Naive B cell (primary cell): ENCODE data around the gene ALK. TPM values are rescaled to one million over a fixed set of nuclear protein-coding genes. Genes with fewer than 3 reads are reported as not detected.

Source experiments
- ATAC-seq, 2 donors: fragments of 150-1000 bp; cut with Tn5 transposase; 2 replicates each; pipeline ENCODE4 v1.10.0; 2021; ENCODE audit warnings: low read depth in 2 of 2, mild to moderate bottlenecking in 2 of 2, moderate library complexity in 2 of 2
- DNase-seq: peaks from one replicate; pipeline ENCODE4 v3.0.0; 2022
- H3K27ac Mint-ChIP-seq, 6 donors: one replicate each; pipeline ENCODE4 v1.8.0; 2020 to 2022; ENCODE audit warnings: mild to moderate bottlenecking in 6 of 6, mixed read lengths in 6 of 6, moderate library complexity in 5 of 6, inconsistent platforms in 2 of 6
- H3K27me3 Mint-ChIP-seq, 3 donors: one replicate each; pipeline ENCODE4 v1.8.0; 2021 to 2022; ENCODE audit warnings: mixed read lengths in 3 of 3, mild to moderate bottlenecking in 1 of 3
- H3K36me3 Mint-ChIP-seq, 2 donors: one replicate each; pipeline ENCODE4 v1.8.0; 2020 to 2022; ENCODE audit warnings: mixed read lengths in 2 of 2, inconsistent platforms in 1 of 2, mild to moderate bottlenecking in 1 of 2
- H3K4me1 Mint-ChIP-seq, 3 donors: one replicate each; pipeline ENCODE4 v1.8.0; 2020 to 2022; ENCODE audit warnings: mixed read lengths in 3 of 3, inconsistent platforms in 1 of 3, mild to moderate bottlenecking in 1 of 3, moderate library complexity in 1 of 3
- H3K4me3 Mint-ChIP-seq, 8 donors: one replicate each; pipeline ENCODE4 v1.8.0; 2020 to 2022; ENCODE audit warnings: mild to moderate bottlenecking in 8 of 8, mixed read lengths in 8 of 8, moderate library complexity in 8 of 8, inconsistent platforms in 2 of 8
- H3K9me3 Mint-ChIP-seq, 7 donors: one replicate each; pipeline ENCODE4 v1.8.0; 2020 to 2022; ENCODE audit warnings: mixed read lengths in 7 of 7, mild to moderate bottlenecking in 5 of 7, inconsistent platforms in 2 of 7, moderate library complexity in 1 of 7
- polyA plus RNA-seq, 6 donors: library from polyadenylated mRNA; unstranded; fragments of 300-500 nt; fragmentation: Illumina TruSeq; gene quantifications; one replicate each; pipeline ENCODE4 v1.2.3, GENCODE V29; 2021; ENCODE audit warnings: low read depth in 6 of 6

ALK gene
- polyA plus RNA-seq, 6 donors from 2014 or later = not detected

DNA sequence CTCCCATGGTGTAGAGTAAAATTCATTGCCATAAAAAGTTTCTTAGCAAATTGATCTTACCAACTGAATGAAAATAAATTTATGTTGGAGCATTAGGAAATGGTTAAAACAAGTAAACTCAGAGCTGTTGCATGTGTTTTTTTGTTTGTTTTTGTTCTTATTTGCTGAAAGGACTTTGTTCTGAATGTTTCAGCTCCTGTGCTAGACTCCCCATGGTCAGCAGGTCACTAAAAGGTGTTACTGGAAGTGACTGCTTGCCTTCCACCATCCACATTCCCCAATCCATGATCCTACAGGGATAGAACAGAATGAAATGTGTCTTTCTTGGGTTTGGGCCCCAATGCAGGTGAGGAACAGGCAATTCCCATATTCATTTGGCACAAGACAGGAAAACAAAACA, 101.8 kb downstream of the ALK start:
- Mint-ChIP-seq H3K4me3 (no peak overlapping the region), H3K36me3 (no peaks in the 10 kb centered on the region), H3K4me1 (no peaks in the 10 kb centered on the region), H3K27ac (no peak overlapping the region), H3K9me3 (peaks cover 0 to 10% (median 0%) of the 10 kb centered on the region in 7 donors), H3K27me3 (peaks cover 0 to 16% (median 11%) of the 10 kb centered on the region in 3 donors)
- no peak for ATAC-seq
- no peak for DNase-seq

DNA sequence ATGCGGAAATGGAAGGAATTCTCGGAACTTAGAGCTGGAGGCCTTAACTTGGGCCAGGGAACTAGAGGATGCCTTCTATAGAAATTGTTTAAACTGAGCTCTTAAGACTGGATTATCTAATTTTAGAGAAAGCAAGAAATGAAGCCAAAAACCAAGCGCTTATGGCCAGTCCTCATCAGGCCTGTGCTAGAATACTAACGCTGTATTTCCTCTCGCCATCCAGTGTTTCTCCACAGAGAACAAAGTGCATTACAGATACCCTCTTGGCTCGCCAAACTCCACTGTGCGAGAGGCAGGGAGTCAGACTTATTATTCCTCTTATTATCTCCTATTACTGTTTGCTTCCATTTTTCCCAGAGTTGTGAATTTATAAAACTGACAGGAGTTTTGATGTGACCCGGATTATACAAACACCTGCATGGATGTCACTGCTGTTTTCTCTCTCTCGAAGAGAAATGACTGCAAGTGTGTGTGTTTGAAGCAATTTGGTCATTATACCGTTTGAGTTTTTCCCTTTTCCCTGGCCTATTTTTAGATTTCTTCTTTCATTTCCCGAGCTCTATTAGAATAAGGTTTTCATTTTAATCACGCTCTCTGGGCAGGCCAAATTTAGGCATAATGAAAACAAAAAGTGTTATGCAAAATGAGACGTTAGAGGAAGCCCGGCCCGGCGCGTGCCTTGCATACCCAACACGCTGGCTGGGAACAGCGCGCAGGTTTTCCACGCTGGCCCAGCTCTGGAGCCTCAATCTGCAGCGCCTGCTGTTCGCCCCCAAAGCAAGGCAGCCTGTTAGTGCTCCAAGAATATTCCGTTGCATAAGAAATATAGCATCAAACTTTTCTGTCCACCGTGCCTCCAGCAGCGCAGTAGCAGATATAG, 103.3 kb downstream of the ALK start:
- Mint-ChIP-seq H3K4me3 (no peak overlapping the region), H3K27me3 (peaks cover 0 to 13% (median 13%) of the 10 kb centered on the region in 3 donors), H3K4me1 (no peaks in the 10 kb centered on the region), H3K9me3 (peaks cover 0 to 4% (median 0%) of the 10 kb centered on the region in 7 donors), H3K27ac (no peak overlapping the region), H3K36me3 (no peaks in the 10 kb centered on the region)
- DNase-seq (no peak), ATAC-seq (no peak)

DNA sequence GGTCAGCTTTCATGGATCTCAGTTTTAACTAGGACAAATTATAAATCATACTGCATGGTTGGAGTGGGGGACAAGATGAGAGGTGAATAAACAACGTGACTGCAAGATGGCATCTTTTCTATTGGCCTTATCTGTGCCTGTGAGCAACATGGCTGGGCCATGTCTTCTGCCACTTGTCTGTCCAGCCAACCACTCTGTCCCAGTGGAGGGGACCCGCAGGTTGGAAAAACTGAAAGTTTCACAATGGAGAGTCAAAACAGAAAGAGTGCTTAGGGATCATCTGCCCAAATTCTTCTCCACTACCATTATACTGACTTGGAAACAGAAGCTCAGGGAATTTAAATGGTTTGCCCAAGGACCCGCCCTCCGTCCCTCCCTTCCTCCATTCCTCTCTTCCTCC, 104.1 kb downstream of the ALK start:
- H3K36me3 Mint-ChIP-seq = no peaks in the 10 kb centered on the region
- ATAC-seq (no peak), DNase-seq (no peak)
- H3K27me3 Mint-ChIP-seq = peaks cover 0 to 12% (median 7%) of the 10 kb centered on the region in 3 donors
- H3K27ac Mint-ChIP-seq = peak overlapping the region in 1 of 6 donors; percentile 78
- H3K4me3 Mint-ChIP-seq = no peak overlapping the region
- H3K4me1 Mint-ChIP-seq = no peaks in the 10 kb centered on the region
- peaks cover 0 to 4% (median 0%) of the 10 kb centered on the region in 7 donors for H3K9me3 Mint-ChIP-seq

DNA sequence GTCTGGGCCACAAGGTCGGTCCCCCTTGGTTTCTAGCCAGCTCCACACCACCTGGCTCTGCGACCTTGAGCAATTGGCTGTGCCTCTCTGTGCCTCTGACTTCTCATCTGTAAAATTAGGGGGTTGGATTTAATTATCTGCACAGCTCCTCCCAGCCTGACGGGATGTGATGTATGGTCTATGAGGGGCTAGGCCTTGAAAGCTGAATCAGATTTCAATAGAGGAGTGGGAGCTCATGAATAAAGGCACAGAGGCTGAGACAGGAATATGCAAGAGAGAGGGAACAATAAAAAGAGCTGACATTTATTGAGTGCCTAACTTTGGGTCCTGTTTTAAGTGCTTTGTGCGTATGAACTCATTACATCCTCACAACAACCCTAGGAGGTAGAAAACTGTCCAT, 104.7 kb downstream of the ALK start:
- Mint-ChIP-seq H3K4me1 (no peaks in the 10 kb centered on the region), H3K27ac (no peak overlapping the region), H3K36me3 (no peaks in the 10 kb centered on the region), H3K4me3 (no peak overlapping the region), H3K9me3 (peaks cover 0 to 4% (median 0%) of the 10 kb centered on the region in 7 donors), H3K27me3 (peaks cover 0 to 12% (median 7%) of the 10 kb centered on the region in 3 donors)
- ATAC-seq (no peak), DNase-seq (no peak)

DNA sequence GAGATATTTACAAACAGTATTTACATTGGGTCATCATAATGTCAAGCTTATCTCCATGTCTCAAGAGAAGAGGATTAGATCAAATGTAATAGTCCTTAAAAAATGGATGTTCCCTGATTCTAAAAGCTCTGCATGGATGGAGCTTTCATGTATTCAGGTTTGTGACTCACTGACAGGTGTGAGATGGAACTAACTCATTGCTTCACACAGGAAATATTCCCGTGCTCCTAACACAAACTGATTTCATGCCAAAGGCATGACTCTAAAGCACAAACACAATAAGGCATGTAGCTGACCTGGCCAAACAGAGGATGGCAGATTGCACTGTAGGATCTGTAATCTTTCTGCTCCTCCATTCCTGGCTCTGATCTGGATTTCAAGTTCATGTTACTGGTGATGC, 110.0 kb downstream of the ALK start:
- no peak for DNase-seq
- H3K27me3 Mint-ChIP-seq = peaks cover 4 to 10% (median 9%) of the 10 kb centered on the region in 3 donors
- H3K27ac Mint-ChIP-seq = no peak overlapping the region
- no peaks in the 10 kb centered on the region for H3K4me1 Mint-ChIP-seq
- H3K9me3 Mint-ChIP-seq = no peaks in the 10 kb centered on the region
- ATAC-seq = no peak
- H3K4me3 Mint-ChIP-seq = no peak overlapping the region
- no peaks in the 10 kb centered on the region for H3K36me3 Mint-ChIP-seq

DNA sequence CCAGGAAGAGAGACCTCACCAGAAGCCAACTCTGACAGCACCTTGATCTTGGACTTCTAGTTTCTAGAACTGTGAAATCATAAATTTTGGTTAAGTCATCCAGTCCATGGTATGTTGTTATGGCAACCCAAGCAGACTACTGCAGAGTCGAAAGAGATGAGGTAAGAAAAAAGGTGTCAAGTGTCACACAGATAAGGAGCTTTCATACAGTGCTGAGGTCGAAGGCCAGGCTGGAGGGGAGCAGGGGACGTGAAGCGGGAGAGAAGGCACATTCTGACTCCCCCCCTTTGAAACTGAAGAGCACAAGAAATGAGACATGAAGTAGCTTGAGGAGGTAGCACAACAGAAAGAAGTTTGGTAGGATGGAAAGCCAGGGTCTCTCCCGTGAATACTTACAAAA, 110.4 kb downstream of the ALK start:
- H3K27me3 Mint-ChIP-seq = peaks cover 7 to 10% (median 10%) of the 10 kb centered on the region in 3 donors
- no peaks in the 10 kb centered on the region for H3K9me3 Mint-ChIP-seq
- ATAC-seq = no peak
- no peaks in the 10 kb centered on the region for H3K36me3 Mint-ChIP-seq
- H3K4me1 Mint-ChIP-seq = no peaks in the 10 kb centered on the region
- DNase-seq = no peak
- H3K27ac Mint-ChIP-seq = no peak overlapping the region
- H3K4me3 Mint-ChIP-seq = no peak overlapping the region

DNA sequence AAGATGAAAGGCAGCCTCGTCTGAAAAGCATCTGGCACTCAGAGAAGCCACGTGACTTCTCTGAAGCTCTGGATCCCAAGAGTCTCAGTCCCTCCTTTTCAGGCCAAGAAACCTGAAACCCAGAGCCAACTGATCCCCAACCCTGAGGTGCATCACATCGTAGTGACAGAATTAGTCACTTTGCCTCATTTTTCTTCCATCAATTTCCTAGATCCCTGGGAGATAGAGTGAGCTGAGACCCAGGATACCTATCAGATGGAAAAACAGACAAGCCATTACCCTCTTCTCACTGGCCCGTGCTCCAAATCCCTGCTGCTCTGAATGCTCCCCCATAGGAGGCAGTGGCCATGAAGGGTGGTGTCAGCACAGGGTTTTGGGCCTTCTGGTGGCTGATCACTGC, 113.1 kb downstream of the ALK start:
- H3K9me3 Mint-ChIP-seq = peaks cover 0 to 6% (median 0%) of the 10 kb centered on the region in 7 donors
- no peaks in the 10 kb centered on the region for H3K36me3 Mint-ChIP-seq
- peaks cover 10 to 17% (median 12%) of the 10 kb centered on the region in 3 donors for H3K27me3 Mint-ChIP-seq

DNA sequence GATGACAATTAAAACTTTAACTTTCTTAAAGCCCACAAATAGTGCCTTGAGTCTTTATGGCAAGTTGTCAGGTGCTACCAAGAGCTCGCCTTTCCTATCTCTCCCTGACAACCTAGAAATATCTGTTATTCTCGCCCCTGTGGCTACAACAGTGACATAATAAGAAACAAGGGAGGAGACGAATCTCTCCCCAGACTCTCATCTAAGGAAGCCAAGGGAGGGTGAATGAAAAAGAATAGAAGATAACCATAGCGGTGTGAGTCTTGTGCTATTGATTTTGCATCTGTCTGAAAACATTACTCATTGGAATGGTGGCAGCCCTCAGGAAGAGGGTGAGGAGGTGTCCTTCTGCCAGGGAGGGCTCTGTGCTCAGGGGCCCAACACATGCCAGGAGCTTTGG, 114.3 kb downstream of the ALK start:
- Mint-ChIP-seq H3K36me3 (no peaks in the 10 kb centered on the region), H3K27me3 (peaks cover 10 to 17% (median 12%) of the 10 kb centered on the region in 3 donors)

More for the DNA sequence above, 113.1 kb downstream of the ALK start:
- H3K27ac Mint-ChIP-seq = no peak overlapping the region
- no peak overlapping the region for H3K4me3 Mint-ChIP-seq
- no peak for DNase-seq
- H3K4me1 Mint-ChIP-seq = no peaks in the 10 kb centered on the region
- ATAC-seq = no peak

DNA sequence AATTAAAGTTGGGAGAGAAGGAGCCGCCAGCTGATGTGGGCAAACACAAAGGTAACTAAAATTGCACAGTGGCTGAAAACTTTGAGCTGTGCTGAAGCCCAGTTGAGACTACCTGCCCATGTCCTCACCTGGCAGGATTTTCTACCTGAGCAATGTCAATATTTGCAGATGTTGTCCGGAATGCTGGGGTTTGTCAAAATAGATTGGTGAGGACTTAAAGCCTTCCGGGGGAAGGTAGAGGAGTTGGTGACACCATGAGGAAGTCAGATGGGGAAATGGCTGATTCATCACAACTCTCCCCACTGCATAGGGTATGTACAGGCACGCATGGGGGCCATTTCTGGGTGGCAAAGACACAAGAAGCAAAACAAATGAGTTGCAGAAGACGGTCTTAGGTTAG, 114.9 kb downstream of the ALK start:
- no peaks in the 10 kb centered on the region for H3K4me1 Mint-ChIP-seq
- peaks cover 0 to 11% (median 0%) of the 10 kb centered on the region in 7 donors for H3K9me3 Mint-ChIP-seq
- H3K4me3 Mint-ChIP-seq = no peak overlapping the region
- H3K36me3 Mint-ChIP-seq = no peaks in the 10 kb centered on the region
- ATAC-seq (no peak), DNase-seq (no peak)
- H3K27me3 Mint-ChIP-seq = peaks cover 10 to 17% (median 12%) of the 10 kb centered on the region in 3 donors
- H3K27ac Mint-ChIP-seq = no peak overlapping the region

More for the DNA sequence above, 114.3 kb downstream of the ALK start:
- no peak for DNase-seq
- Mint-ChIP-seq H3K9me3 (peaks cover 0 to 8% (median 0%) of the 10 kb centered on the region in 7 donors), H3K27ac (no peak overlapping the region), H3K4me1 (no peaks in the 10 kb centered on the region), H3K4me3 (no peak overlapping the region)
- ATAC-seq = no peak

DNA sequence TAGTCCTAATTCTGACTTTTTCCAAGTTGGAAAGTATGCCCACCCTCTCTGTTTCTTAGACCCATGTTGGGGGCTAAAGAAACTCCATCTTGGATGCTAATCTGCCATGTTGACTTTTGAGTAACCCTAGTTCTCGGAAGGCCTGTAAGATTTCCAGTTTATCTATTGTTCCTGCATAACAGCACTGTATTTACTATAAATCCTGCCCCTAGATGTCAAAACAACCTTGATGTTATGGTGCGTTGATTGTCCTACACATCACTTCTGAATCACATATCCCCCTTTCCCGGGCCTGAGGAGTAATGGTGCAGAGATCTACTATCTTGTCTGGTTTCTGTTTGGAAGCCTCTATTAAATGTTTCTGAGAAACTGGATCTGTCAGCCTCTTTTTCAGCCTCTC, 116.7 kb downstream of the ALK start:
- Mint-ChIP-seq H3K36me3 (no peaks in the 10 kb centered on the region), H3K9me3 (peaks cover 0 to 11% (median 0%) of the 10 kb centered on the region in 7 donors), H3K27me3 (peaks cover 13 to 15% (median 14%) of the 10 kb centered on the region in 3 donors), H3K27ac (no peak overlapping the region), H3K4me1 (no peaks in the 10 kb centered on the region), H3K4me3 (no peak overlapping the region)
- DNase-seq (no peak), ATAC-seq (no peak)

DNA sequence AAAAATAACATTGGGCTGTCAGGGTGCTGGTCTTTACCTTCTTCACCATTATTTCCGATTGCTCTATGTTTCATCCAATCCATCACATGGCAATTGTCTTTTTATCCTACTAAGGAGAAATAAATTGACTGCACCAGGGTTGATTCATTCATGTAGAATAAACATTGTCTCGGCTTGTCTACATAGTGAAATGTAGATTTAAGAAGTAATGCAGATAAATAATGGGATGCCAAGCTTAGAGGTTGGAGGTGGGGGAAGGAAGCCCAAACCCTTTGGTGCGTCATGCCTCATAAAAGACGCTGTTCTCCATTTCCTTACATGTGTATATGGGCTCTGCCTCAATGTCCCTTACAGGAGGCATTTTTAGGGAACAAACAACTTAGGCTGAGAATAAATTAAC, 117.8 kb downstream of the ALK start:
- Mint-ChIP-seq H3K36me3 (no peaks in the 10 kb centered on the region), H3K27ac (no peak overlapping the region), H3K9me3 (peaks cover 0 to 11% (median 0%) of the 10 kb centered on the region in 7 donors), H3K4me3 (no peak overlapping the region), H3K27me3 (peaks cover 13 to 16% (median 14%) of the 10 kb centered on the region in 3 donors), H3K4me1 (no peaks in the 10 kb centered on the region)
- DNase-seq = no peak
- no peak for ATAC-seq

DNA sequence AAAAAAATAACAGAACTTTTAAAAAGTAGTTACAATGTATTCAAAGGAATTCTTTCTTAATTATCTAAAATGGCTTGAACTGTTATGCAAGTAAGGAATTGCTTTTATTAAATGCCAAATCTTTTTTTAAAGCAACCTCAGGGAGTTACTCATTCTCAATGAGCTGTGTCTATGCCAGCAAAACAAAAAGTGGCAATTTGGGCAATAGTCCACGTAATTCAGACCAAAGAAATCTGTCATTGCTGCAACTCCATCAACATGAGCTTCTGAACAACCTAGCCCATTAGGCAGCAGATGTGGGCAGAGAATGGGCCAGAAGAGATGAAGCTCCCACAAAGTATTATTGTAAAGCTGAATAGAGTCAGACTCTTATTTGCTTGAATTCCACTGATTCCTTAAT, 118.4 kb downstream of the ALK start:
- peaks cover 13 to 16% (median 14%) of the 10 kb centered on the region in 3 donors for H3K27me3 Mint-ChIP-seq
- ATAC-seq (no peak), DNase-seq (no peak)
- H3K27ac Mint-ChIP-seq = no peak overlapping the region
- H3K4me3 Mint-ChIP-seq = no peak overlapping the region
- H3K9me3 Mint-ChIP-seq = peaks cover 0 to 11% (median 0%) of the 10 kb centered on the region in 7 donors
- no peaks in the 10 kb centered on the region for H3K4me1 Mint-ChIP-seq
- H3K36me3 Mint-ChIP-seq = no peaks in the 10 kb centered on the region

DNA sequence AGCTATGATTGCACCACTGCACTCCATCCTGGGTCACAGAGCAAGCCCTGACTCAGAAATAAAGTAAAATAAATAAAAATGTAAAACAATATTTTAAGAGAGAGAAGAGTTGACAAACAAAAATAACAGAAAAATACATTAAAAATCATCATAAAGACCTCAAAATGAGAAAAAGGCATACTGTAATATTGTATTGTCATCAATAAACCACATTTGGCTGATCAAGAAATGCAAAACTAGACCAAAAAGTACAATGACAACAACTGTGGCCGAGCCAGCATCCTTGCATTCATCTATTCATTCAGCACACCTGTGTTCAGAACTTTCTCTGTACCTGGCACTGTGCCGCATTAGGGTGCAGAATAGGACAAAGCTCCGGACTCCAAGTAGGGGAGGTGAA, 121.8 kb downstream of the ALK start:
- no peak overlapping the region for H3K27ac Mint-ChIP-seq
- no peaks in the 10 kb centered on the region for H3K4me1 Mint-ChIP-seq
- DNase-seq = no peak
- H3K27me3 Mint-ChIP-seq = peaks cover 7 to 15% (median 8%) of the 10 kb centered on the region in 3 donors
- peaks cover 0 to 5% (median 0%) of the 10 kb centered on the region in 7 donors for H3K9me3 Mint-ChIP-seq
- no peak for ATAC-seq
- H3K4me3 Mint-ChIP-seq = no peak overlapping the region
- no peaks in the 10 kb centered on the region for H3K36me3 Mint-ChIP-seq

DNA sequence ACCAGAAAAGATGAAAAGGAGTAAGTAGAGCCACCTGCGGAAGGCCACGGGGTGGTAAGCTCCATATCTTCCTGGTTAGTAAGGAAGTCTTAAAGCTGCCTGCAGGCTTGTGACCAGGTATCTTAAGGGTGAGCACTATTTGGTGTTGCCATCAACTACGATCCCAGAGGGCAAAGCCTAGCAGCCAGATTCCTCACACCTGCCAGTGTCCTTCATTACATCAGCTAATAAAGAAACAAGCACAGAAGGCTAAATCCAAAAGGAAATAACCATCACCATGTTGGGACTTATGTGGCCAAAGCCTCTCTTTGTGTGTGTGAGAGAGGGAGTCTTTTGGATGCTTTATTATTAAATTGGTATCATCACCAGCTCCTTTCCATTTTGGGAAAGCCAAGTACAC, 123.5 kb downstream of the ALK start:
- DNase-seq = no peak
- no peak for ATAC-seq
- Mint-ChIP-seq H3K36me3 (no peaks in the 10 kb centered on the region), H3K4me1 (no peaks in the 10 kb centered on the region), H3K9me3 (peaks cover 0 to 9% (median 0%) of the 10 kb centered on the region in 7 donors), H3K27me3 (peaks cover 7 to 15% (median 8%) of the 10 kb centered on the region in 3 donors), H3K27ac (no peak overlapping the region), H3K4me3 (no peak overlapping the region)
